GM10248 (cell line): Measurements from ENCODE around the gene FAM9A.

ENCODE experiments used
- CTCF ChIA-PET: fragments of 300-600 bp; sonication (Branson Sonifier 250); formaldehyde crosslinking; extraction: SDS; loops from one replicate; lab custom pipeline; 2021; ENCODE audit warnings: antibody characterized with exemption; lab: Yijun Ruan, JAX
- POLR2A ChIA-PET: fragments of 350-650 bp; sonication (Branson Sonifier 250); formaldehyde crosslinking; extraction: SDS; loops from one replicate; lab custom pipeline; 2020; ENCODE audit warnings: antibody characterized with exemption; lab: Yijun Ruan, JAX
- DNase-seq: peaks from one replicate; pipeline ENCODE4 v3.0.0; 2012; ENCODE audit errors: extremely low spot score
- TF ChIP-seq, protein P1 (sequence below): IDR thresholded peaks from 2 replicates; pipeline ENCODE4 v1.5.1; 2012; ENCODE audit warnings: mild to moderate bottlenecking, low read depth; ENCODE audit errors: extremely low read depth, missing control alignments, control extremely low read depth

FAM9A gene

DNA sequence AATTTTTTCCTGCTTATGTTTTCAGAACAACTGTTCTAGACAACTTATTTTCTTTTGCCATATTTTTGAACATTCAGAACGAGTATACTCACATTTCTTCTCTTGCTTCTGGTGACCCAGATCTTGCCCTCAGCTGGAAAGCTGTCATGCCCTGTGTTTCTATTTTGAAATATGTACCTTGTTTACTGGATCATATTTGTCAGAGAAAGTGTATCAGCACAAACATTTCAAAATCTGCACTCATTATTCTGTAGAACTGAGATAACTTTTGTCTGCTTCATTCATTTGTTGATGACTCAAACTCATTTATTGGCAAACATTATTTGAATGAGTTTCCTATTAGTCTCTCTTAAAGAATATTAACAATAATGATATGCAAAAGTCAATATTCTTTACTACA, 46.2 kb upstream of the FAM9A start:
- ChIA-PET POLR2A (no interaction called here), CTCF (no interaction called here)
- TF ChIP-seq, protein P1, sequence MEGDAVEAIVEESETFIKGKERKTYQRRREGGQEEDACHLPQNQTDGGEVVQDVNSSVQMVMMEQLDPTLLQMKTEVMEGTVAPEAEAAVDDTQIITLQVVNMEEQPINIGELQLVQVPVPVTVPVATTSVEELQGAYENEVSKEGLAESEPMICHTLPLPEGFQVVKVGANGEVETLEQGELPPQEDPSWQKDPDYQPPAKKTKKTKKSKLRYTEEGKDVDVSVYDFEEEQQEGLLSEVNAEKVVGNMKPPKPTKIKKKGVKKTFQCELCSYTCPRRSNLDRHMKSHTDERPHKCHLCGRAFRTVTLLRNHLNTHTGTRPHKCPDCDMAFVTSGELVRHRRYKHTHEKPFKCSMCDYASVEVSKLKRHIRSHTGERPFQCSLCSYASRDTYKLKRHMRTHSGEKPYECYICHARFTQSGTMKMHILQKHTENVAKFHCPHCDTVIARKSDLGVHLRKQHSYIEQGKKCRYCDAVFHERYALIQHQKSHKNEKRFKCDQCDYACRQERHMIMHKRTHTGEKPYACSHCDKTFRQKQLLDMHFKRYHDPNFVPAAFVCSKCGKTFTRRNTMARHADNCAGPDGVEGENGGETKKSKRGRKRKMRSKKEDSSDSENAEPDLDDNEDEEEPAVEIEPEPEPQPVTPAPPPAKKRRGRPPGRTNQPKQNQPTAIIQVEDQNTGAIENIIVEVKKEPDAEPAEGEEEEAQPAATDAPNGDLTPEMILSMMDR: no peak
- no peak for DNase-seq

DNA sequence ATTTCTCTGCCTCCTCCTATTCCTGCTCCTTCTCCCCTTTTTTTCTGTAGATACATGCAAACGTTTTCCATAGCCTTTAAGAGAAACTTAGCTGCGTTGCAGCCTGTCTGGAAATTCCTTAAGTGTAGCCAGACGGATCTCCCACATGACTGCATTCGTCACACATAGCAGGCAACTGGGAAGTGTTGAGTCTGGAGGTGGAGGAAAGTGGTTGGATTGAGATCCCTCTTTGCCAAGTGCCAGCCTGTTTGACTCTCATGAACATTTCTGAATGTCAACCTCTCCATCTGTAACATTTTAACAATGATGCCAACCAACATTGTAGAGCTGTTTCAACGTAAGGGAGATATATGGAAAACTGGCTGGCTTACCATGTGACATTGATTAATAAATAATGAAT, 45.1 kb upstream of the FAM9A start:
- TF ChIP-seq, protein P1: no peak
- POLR2A ChIA-PET: no interaction called here
- CTCF ChIA-PET: no interaction called here
- DNase-seq: no peak

DNA sequence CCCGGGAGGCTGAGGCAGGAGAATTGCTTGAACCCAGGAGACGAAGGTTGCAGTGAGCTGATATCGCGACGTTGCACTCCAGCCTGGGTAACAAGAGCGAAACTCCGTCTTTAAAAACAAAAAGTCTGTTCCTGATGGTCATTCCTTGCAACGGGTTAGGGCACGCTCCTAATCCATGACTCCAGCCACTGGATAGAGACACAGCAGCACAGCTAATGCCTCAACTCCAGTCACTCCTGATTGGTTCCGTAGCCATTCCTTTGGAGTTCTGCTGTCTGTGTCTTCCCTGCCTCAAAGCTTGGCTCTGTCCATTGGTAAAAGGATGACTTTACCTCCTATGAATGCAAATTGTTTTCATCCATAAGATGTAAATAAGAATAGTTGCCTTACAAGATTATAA, 44.3 kb upstream of the FAM9A start:
- POLR2A ChIA-PET: no interaction called here
- no peak for DNase-seq
- TF ChIP-seq, protein P1: no peak
- CTCF ChIA-PET: no interaction called here

DNA sequence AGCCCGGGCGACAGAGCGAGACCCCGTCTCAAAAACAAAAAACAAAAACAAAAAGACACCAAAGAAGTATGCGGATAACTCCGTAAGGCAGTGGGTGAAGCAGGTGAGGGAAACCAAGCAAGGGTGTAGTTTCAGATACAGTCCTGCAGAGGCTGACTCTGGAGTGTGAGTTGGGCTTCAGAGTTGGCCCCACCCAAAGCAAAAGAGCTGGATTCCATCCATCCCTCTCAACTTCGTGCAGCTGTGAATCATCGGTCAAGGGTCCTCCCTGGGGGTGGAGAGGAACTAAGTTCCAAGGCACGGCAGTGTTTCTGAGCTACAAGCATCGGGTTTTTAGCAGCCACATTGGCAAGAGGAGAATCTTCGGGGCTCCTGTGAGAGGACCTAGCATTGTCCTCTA, 43.9 kb upstream of the FAM9A start:
- ChIA-PET CTCF (no interaction called here), POLR2A (no interaction called here)
- DNase-seq: no peak
- TF ChIP-seq, protein P1: no peak

DNA sequence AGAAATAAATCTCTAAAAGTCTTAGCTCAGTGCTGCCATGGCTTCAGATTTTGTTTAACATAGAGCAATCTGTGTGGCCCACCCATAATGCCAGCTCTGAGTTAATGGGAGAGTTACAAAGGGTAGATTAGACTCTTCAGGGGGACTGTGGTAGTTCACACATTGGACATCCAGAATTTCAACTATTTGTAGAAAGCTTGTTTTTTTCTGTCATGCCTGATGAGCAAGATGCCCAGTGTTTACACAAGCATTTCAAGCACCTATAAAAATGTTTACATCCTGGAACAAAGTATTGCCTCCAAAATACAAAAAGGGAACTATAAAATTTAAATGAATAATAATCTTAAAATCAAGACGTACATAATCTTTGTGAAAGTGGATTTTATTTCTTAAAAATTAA, 43.0 kb upstream of the FAM9A start:
- POLR2A ChIA-PET: no interaction called here
- CTCF ChIA-PET: no interaction called here
- DNase-seq: no peak
- TF ChIP-seq, protein P1: no peak

DNA sequence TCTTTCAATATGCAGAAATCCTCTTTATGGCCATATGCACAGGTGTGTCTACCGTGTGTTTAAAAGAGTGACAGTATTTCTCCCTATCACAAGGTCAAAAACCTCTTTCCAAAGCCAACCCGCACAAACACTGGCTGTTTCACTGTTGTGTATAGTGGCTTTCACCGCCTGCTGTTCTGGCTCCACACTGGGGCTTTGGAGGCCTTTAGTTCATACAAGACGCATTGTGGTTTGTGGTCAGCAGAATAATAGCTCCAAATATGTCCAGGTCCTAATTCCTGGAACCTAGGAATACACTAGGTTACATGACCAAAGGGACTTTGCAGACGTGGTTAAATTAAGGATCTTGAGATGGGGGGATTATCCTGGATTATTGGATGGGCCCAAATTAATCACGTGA, 40.7 kb upstream of the FAM9A start:
- POLR2A ChIA-PET: no interaction called here
- CTCF ChIA-PET: no interaction called here
- no peak for DNase-seq

More for the DNA sequence above, 40.7 kb upstream of the FAM9A start:
- TF ChIP-seq, protein P1: no peak
